Ovary (tissue), 3 donors: Measurements from ENCODE around the gene MED23.

Experiments used
- EP300 ChIP-seq: sonication (generic); formaldehyde crosslinking; IDR thresholded peaks from one replicate; pipeline ENCODE4 v1.6.1; 2017; ENCODE audit warnings: antibody characterized with exemption
- POLR2A ChIP-seq: fragments of 450-650 bp; IDR thresholded peaks from one replicate; pipeline ENCODE4 v1.6.1; 2017; ENCODE audit warnings: antibody characterized with exemption, mild to moderate bottlenecking, moderate library complexity
- TF ChIP-seq, protein P1 (sequence below), 3 donors: fragments of 450-650 bp in 2 of 3; fragments of 200-600 bp in 1 of 3; IDR thresholded peaks; one replicate each; pipeline versions ENCODE4 v1.5.1 to v1.8.0; 2016 to 2022; ENCODE audit warnings: antibody characterized with exemption in 3 of 3, mild to moderate bottlenecking in 1 of 3
- donor health status: DM: no; HTN: no; CAD: no.

DNA sequence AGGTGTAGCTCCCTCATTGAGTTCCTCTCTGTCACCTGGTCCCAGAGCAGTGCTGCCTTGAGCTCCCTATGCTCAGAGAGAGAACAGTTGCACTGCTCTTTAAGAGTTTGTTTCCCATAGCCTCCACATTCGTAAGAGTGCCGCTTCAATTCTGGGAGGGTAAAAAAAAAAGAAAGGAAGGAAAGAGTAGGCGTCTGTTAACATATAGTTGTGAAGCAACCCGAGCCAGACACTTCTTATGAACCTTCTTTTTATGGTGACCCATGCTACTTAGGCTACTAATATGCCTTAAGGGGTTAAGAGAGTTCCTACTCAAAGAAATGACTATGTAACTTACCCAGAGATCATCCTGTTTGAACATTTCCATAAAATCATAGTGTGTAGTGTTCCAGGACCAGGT lies 59.3 kb downstream of the MED23 start:
- TF ChIP-seq, protein P1, sequence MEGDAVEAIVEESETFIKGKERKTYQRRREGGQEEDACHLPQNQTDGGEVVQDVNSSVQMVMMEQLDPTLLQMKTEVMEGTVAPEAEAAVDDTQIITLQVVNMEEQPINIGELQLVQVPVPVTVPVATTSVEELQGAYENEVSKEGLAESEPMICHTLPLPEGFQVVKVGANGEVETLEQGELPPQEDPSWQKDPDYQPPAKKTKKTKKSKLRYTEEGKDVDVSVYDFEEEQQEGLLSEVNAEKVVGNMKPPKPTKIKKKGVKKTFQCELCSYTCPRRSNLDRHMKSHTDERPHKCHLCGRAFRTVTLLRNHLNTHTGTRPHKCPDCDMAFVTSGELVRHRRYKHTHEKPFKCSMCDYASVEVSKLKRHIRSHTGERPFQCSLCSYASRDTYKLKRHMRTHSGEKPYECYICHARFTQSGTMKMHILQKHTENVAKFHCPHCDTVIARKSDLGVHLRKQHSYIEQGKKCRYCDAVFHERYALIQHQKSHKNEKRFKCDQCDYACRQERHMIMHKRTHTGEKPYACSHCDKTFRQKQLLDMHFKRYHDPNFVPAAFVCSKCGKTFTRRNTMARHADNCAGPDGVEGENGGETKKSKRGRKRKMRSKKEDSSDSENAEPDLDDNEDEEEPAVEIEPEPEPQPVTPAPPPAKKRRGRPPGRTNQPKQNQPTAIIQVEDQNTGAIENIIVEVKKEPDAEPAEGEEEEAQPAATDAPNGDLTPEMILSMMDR (IDR thresholded peaks at IDR 0.05) = no peak
- no peak for TF ChIP-seq EP300
- no peak for TF ChIP-seq POLR2A
